OCI-LY1 (cell line): ENCODE measurements around the gene PHOSPHO1.

Experiments used
- H2AFZ ChIP-seq: fragments of 200-600 bp; sonication (generic), shearing (Covaris generic); 2 replicates; pipeline ENCODE4 v1.6.0; 2014; ENCODE audit warnings: antibody characterized with exemption, mild to moderate bottlenecking, low read length
- H3F3A ChIP-seq: fragments of 200-600 bp; sonication (generic), shearing (Covaris generic); 2 replicates; pipeline ENCODE4 v1.6.0; 2014; ENCODE audit warnings: mild to moderate bottlenecking, antibody characterized with exemption, low read length, moderate library complexity; ENCODE audit not compliant: insufficient read depth
- H3K27ac ChIP-seq: fragments of 200-600 bp; sonication (generic); 2 replicates; pipeline ENCODE4 v1.5.1; 2014; ENCODE audit warnings: low read length, mixed run types, mild to moderate bottlenecking, low read depth; ENCODE audit not compliant: poor library complexity, severe bottlenecking
- H3K27me3 ChIP-seq: fragments of 200-600 bp; sonication (generic); 2 replicates; pipeline ENCODE4 v1.6.0; 2014; ENCODE audit warnings: antibody characterized with exemption, mild to moderate bottlenecking, low read length, moderate library complexity; ENCODE audit not compliant: insufficient read depth
- H3K36me3 ChIP-seq: fragments of 200-600 bp; sonication (generic); 2 replicates; pipeline ENCODE4 v1.6.1; 2014; ENCODE audit warnings: mild to moderate bottlenecking, antibody characterized with exemption, low read length, moderate library complexity, mixed read lengths; ENCODE audit not compliant: insufficient read depth
- H3K4me1 ChIP-seq: fragments of 200-600 bp; sonication (generic); 2 replicates; pipeline ENCODE4 v1.5.1; 2014; ENCODE audit warnings: mild to moderate bottlenecking, low read length, moderate library complexity; ENCODE audit not compliant: insufficient read depth, severe bottlenecking
- H3K4me2 ChIP-seq: fragments of 200-600 bp; sonication (generic), shearing (Covaris generic); 2 replicates; pipeline ENCODE4 v1.6.1; 2014; ENCODE audit warnings: low read length
- H3K4me3 ChIP-seq: fragments of 200-600 bp; sonication (generic); 2 replicates; pipeline ENCODE4 v1.5.1; 2014; ENCODE audit warnings: low read length, low read depth, mild to moderate bottlenecking, mixed read lengths; ENCODE audit not compliant: poor library complexity, severe bottlenecking
- H3K79me2 ChIP-seq: fragments of 200-600 bp; shearing (Covaris generic); 2 replicates; pipeline ENCODE4 v1.6.1; 2016; ENCODE audit warnings: mixed run types, low read length, mixed read lengths; ENCODE audit not compliant: insufficient read depth
- H3K9ac ChIP-seq: fragments of 200-600 bp; sonication (generic), shearing (Covaris generic); 2 replicates; pipeline ENCODE4 v1.6.1; 2014; ENCODE audit warnings: mild to moderate bottlenecking, low read length, mixed read lengths
- H3K9me2 ChIP-seq: fragments of 200-600 bp; sonication (generic), shearing (Covaris generic); 2 replicates; pipeline ENCODE4 v1.6.1; 2014; ENCODE audit warnings: low read depth, mild to moderate bottlenecking, low read length, mixed read lengths
- H3K9me3 ChIP-seq: fragments of 200-600 bp; shearing (Covaris generic); 2 replicates; pipeline ENCODE4 v1.6.1; 2014; ENCODE audit warnings: low read length, mixed read lengths
- H4K20me1 ChIP-seq: fragments of 200-600 bp; sonication (generic), shearing (Covaris generic); 2 replicates; pipeline ENCODE4 v1.6.0; 2016; ENCODE audit warnings: mild to moderate bottlenecking, low read length; ENCODE audit not compliant: insufficient read depth
- CTCF ChIP-seq: fragments of 200-600 bp; sonication (generic), shearing (Covaris generic); IDR thresholded peaks from 2 replicates; pipeline ENCODE4 v1.5.1; 2017; ENCODE audit warnings: mild to moderate bottlenecking, antibody characterized with exemption, low read length, moderate library complexity, mixed read lengths
- EZH2 ChIP-seq: fragments of 200-600 bp; sonication (generic), shearing (Covaris generic); IDR thresholded peaks from 2 replicates; pipeline ENCODE4 v1.8.0; 2017; ENCODE audit warnings: borderline replicate concordance, mixed run types, mild to moderate bottlenecking, antibody characterized with exemption, low read length, moderate library complexity, mixed read lengths

Gene PHOSPHO1

GRCh38 chr17:49244839-49245238, 14.3 kb upstream of the PHOSPHO1 start:
- Histone ChIP-seq H3K36me3 (no peaks in the 10 kb centered on the region), H3K4me2 (no peak overlapping the region), H3K9ac (no peak overlapping the region), H3K9me3 (no peaks in the 10 kb centered on the region), H3F3A (no peaks in the 10 kb centered on the region), H3K9me2 (no peaks in the 10 kb centered on the region), H3K4me1 (no peaks in the 10 kb centered on the region), H3K79me2 (no peaks in the 10 kb centered on the region), H2AFZ (no peak overlapping the region), H3K27ac (no peak overlapping the region), H3K4me3 (no peak overlapping the region), H3K27me3 (no peaks in the 10 kb centered on the region; the same call in 1 of the 2 replicates), H4K20me1 (no peaks in the 10 kb centered on the region)
- TF ChIP-seq CTCF, result no peak
- no peak for TF ChIP-seq EZH2

GRCh38 chr17:49242813-49243212, 12.2 kb upstream of the PHOSPHO1 start:
- TF ChIP-seq CTCF (no peak), EZH2 (no peak)
- Histone ChIP-seq H3K9me2 (no peaks in the 10 kb centered on the region), H3K4me2 (no peak overlapping the region), H3K4me1 (no peaks in the 10 kb centered on the region), H3K4me3 (no peak overlapping the region), H3K9me3 (no peaks in the 10 kb centered on the region), H2AFZ (no peak overlapping the region), H4K20me1 (no peaks in the 10 kb centered on the region), H3K36me3 (no peaks in the 10 kb centered on the region), H3K79me2 (no peaks in the 10 kb centered on the region), H3K27ac (no peak overlapping the region), H3K27me3 (peaks cover 4% of the 10 kb centered on the region; the same call in 1 of the 2 replicates), H3K9ac (no peak overlapping the region), H3F3A (no peaks in the 10 kb centered on the region)

- Histone ChIP-seq H3K27ac (no peak overlapping the region), H3K9ac (no peak overlapping the region), H3K27me3 (peaks cover 7% of the 10 kb centered on the region; the same call in 1 of the 2 replicates), H3K4me2 (no peak overlapping the region), H3K79me2 (no peaks in the 10 kb centered on the region), H3K9me2 (no peaks in the 10 kb centered on the region), H3F3A (no peaks in the 10 kb centered on the region), H3K4me3 (no peak overlapping the region), H4K20me1 (no peaks in the 10 kb centered on the region), H2AFZ (no peak overlapping the region), H3K9me3 (no peaks in the 10 kb centered on the region), H3K36me3 (no peaks in the 10 kb centered on the region), H3K4me1 (no peaks in the 10 kb centered on the region)
- TF ChIP-seq CTCF (no peak), EZH2 (no peak)
These were observed 11.3 kb upstream of the PHOSPHO1 start for GRCh38 chr17:49241692-49242397.
